Measurements from ENCODE around the gene EFNA2.

EFNA2 gene

GRCh38 chr19:1284979-1285736, 515 bp upstream of the EFNA2 start:
- DNase-seq: no peak

GRCh38 chr19:1286487-1287353, 1.0 kb downstream of the EFNA2 start:
- DNase-seq: no peak

- peak; percentile 26 for DNase-seq
Observed at GRCh38 chr19:1287354-1288225, 1.9 kb downstream of the EFNA2 start.

GRCh38 chr19:1288226-1288612, 2.5 kb downstream of the EFNA2 start:
- DNase-seq: no peak

- DNase-seq: no peak
Observed at GRCh38 chr19:1288833-1289685, 3.4 kb downstream of the EFNA2 start.

GRCh38 chr19:1289686-1290025, 4.0 kb downstream of the EFNA2 start:
- no peak for DNase-seq

GRCh38 chr19:1290196-1290702, 4.6 kb downstream of the EFNA2 start:
- no peak for DNase-seq

- DNase-seq: no peak
Observed at GRCh38 chr19:1290703-1291651, 5.3 kb downstream of the EFNA2 start.

GRCh38 chr19:1291761-1292418, 6.2 kb downstream of the EFNA2 start:
- no peak for DNase-seq

GRCh38 chr19:1292419-1293151, 6.9 kb downstream of the EFNA2 start:
- DNase-seq: no peak

GRCh38 chr19:1293782-1294604, 8.3 kb downstream of the EFNA2 start:
- no peak for DNase-seq

- DNase-seq: no peak
Observed at GRCh38 chr19:1294688-1295087, 9.0 kb downstream of the EFNA2 start.

- no peak for DNase-seq
Observed at GRCh38 chr19:1295169-1296012, 9.7 kb downstream of the EFNA2 start.

- no peak for DNase-seq
Observed at GRCh38 chr19:1296078-1296477, 10.4 kb downstream of the EFNA2 start.

GRCh38 chr19:1296575-1297271, 11.1 kb downstream of the EFNA2 start:
- no peak for DNase-seq

GRCh38 chr19:1298235-1298634, 12.6 kb downstream of the EFNA2 start:
- DNase-seq: no peak

GRCh38 chr19:1299801-1300200, 14.1 kb downstream of the EFNA2 start:
- DNase-seq: no peak

Data from NCI-H146 (cell line).